GM12878 (cell line): Measurements from ENCODE around the gene PMEL. TPM values are rescaled to one million over a fixed set of nuclear protein-coding genes. Genes with fewer than 3 reads are reported as not detected.
A peak's percentile ranks its signal among the peaks of the same experiment; 100 is the strongest.

Source experiments
- ATAC-seq: fragments of 200-7000 bp; cut with Tn5 transposase; 3 replicates; pipeline ENCODE4 v1.9.1; 2020; ENCODE audit warnings: mild to moderate bottlenecking, moderate library complexity
- BruUV-seq: library from RNA; stranded (reverse); fragments of 400-500 nt; replicated peaks from 2 replicates; lab custom pipeline; 2021; lab: Mats Ljungman, UMichigan
- CTCF ChIA-PET: fragments of 300-600 bp; sonication (Branson Sonifier 250); formaldehyde crosslinking; extraction: SDS; loops from one replicate; lab custom pipeline; 2021; ENCODE audit warnings: inconsistent platforms; lab: Yijun Ruan, JAX
- POLR2A ChIA-PET: fragments of 350-600 bp; formaldehyde crosslinking; extraction: SDS; loops from one replicate; lab custom pipeline; 2021; ENCODE audit warnings: inconsistent platforms; lab: Charles Lee
- RAD21 ChIA-PET: fragments of 300-600 bp; sonication (Branson Sonifier 250); formaldehyde crosslinking; loops from one replicate; lab custom pipeline; 2023; ENCODE audit warnings: antibody characterized with exemption; ENCODE audit not compliant: unreplicated experiment; lab: Charles Lee
- SMC1A ChIA-PET: fragments of 300-600 bp; sonication (Branson Sonifier 250); formaldehyde crosslinking; loops from one replicate; lab custom pipeline; 2023; ENCODE audit not compliant: unreplicated experiment, uncharacterized antibody; lab: Charles Lee
- DNase-seq: peaks from one replicate; pipeline ENCODE4 v3.0.0-alpha.2; 2011; ENCODE audit warnings: low read depth, low spot score
- FAIRE-seq: peaks from 3 replicates; lab custom pipeline; 2011; peaks lifted over from hg19 to GRCh38; lab: Jason Lieb, UNC
- H2AFZ ChIP-seq: 2 replicates; pipeline ENCODE4 v1.6.0; 2011; ENCODE audit warnings: low read depth, low read length, control low read depth; ENCODE audit not compliant: control insufficient read depth
- H3K27ac ChIP-seq: 2 replicates; pipeline ENCODE4 v1.5.1; 2011; ENCODE audit warnings: control low read depth; ENCODE audit not compliant: control insufficient read depth, insufficient read depth
- H3K27me3 ChIP-seq, 2 experiments: replicated peaks in 1 of 2; 2 replicates each; pipeline versions ENCODE4 v1.6.0 to v1.6.1; 2011; ENCODE audit warnings: low read length in 1 of 2; ENCODE audit not compliant: control insufficient read depth in 2 of 2, insufficient read depth in 2 of 2
- H3K36me3 ChIP-seq, 2 experiments: 2 replicates each; pipeline ENCODE4 v1.5.1; 2011; ENCODE audit warnings: low read length in 1 of 2; ENCODE audit not compliant: control insufficient read depth in 2 of 2, insufficient read depth in 2 of 2
- H3K4me1 ChIP-seq: 2 replicates; pipeline ENCODE4 v1.6.1; 2011; ENCODE audit warnings: mild to moderate bottlenecking, low read length, moderate library complexity, mixed read lengths; ENCODE audit not compliant: control insufficient read depth, insufficient read depth
- H3K4me2 ChIP-seq: 2 replicates; pipeline ENCODE4 v1.6.0; 2011; ENCODE audit warnings: control low read depth; ENCODE audit not compliant: control insufficient read depth, insufficient read depth
- H3K4me3 ChIP-seq: fragments of 200-600 bp; sonication (generic); 2 replicates; pipeline ENCODE4 v1.5.1; 2016
- H3K79me2 ChIP-seq: 2 replicates; pipeline ENCODE4 v1.6.0; 2011; ENCODE audit warnings: low read length; ENCODE audit not compliant: control insufficient read depth, insufficient read depth
- H3K9ac ChIP-seq: 2 replicates; pipeline ENCODE4 v1.8.0; 2011; ENCODE audit warnings: low read length, control low read depth, mixed read lengths; ENCODE audit not compliant: control insufficient read depth, insufficient read depth
- H3K9me3 ChIP-seq: replicated peaks from 3 replicates; pipeline ENCODE4 v1.5.1; 2011; ENCODE audit warnings: mild to moderate bottlenecking, low read length; ENCODE audit not compliant: control insufficient read depth, insufficient read depth
- H4K20me1 ChIP-seq: 2 replicates; pipeline ENCODE4 v1.6.0; 2011; ENCODE audit not compliant: control insufficient read depth, insufficient read depth
- CBX5 ChIP-seq: sonication (generic); IDR thresholded peaks from 2 replicates; pipeline ENCODE4 v1.6.1; 2016; ENCODE audit warnings: low read depth, moderate library complexity, mild to moderate bottlenecking, inconsistent platforms
- FOXK2 ChIP-seq: fragments of 450-650 bp; IDR thresholded peaks from 2 replicates; pipeline ENCODE4 v1.6.1; 2017; ENCODE audit warnings: mild to moderate bottlenecking, moderate library complexity
- IRF4 ChIP-seq: IDR thresholded peaks from 2 replicates; pipeline ENCODE4 v1.6.1; 2011; ENCODE audit warnings: low read depth, low read length
- IRF5 ChIP-seq: fragments of 450-650 bp; IDR thresholded peaks from 2 replicates; pipeline ENCODE4 v1.6.1; 2017; ENCODE audit warnings: borderline replicate concordance
- MTA3 ChIP-seq: IDR thresholded peaks from 2 replicates; pipeline ENCODE4 v1.6.1; 2012; ENCODE audit warnings: low read length, inconsistent platforms, borderline replicate concordance
- NBN ChIP-seq: fragments of 450-650 bp; IDR thresholded peaks from 2 replicates; pipeline ENCODE4 v1.6.1; 2016
- PAX5 ChIP-seq: IDR thresholded peaks from 2 replicates; pipeline ENCODE4 v1.6.1; 2011; ENCODE audit warnings: low read depth, low read length, borderline replicate concordance
- RAD51 ChIP-seq: fragments of 450-650 bp; IDR thresholded peaks from 2 replicates; pipeline ENCODE4 v1.6.1; 2016; ENCODE audit warnings: moderate library complexity, mild to moderate bottlenecking, inconsistent platforms
- RBBP5 ChIP-seq: fragments of 200-600 bp; sonication (generic); conservative IDR thresholded peaks from 2 replicates; pipeline ENCODE4 v1.6.1; 2016
- SMC3 ChIP-seq: IDR thresholded peaks from 2 replicates; pipeline ENCODE4 v1.6.1; 2011; ENCODE audit warnings: low read length, improper control_type of control experiment, borderline replicate concordance
- SPI1 ChIP-seq: IDR thresholded peaks from 2 replicates; pipeline ENCODE4 v1.6.1; 2011; ENCODE audit warnings: low read depth, mild to moderate bottlenecking, low read length, moderate library complexity, borderline replicate concordance; ENCODE audit not compliant: insufficient read depth
- TAF1 ChIP-seq: IDR thresholded peaks from 2 replicates; pipeline ENCODE4 v1.6.1; 2011; ENCODE audit warnings: mild to moderate bottlenecking, low read depth, low read length, borderline replicate concordance
- TARDBP ChIP-seq: IDR thresholded peaks from 2 replicates; pipeline ENCODE4 v1.6.1; 2016; ENCODE audit warnings: borderline replicate concordance
- USF2 ChIP-seq: IDR thresholded peaks from 2 replicates; pipeline ENCODE4 v1.6.1; 2011; ENCODE audit warnings: low read depth, low read length, improper control_type of control experiment, borderline replicate concordance
- YY1 ChIP-seq: IDR thresholded peaks from 2 replicates; pipeline ENCODE4 v1.6.1; 2011; ENCODE audit warnings: low read depth, mild to moderate bottlenecking, low read length
- ZNF217 ChIP-seq: fragments of 450-650 bp; IDR thresholded peaks from 2 replicates; pipeline ENCODE4 v1.6.1; 2017; ENCODE audit warnings: antibody characterized with exemption, mild to moderate bottlenecking
- ZNF24 ChIP-seq: fragments of 450-650 bp; IDR thresholded peaks from 2 replicates; pipeline ENCODE4 v1.6.1; 2017; ENCODE audit warnings: antibody characterized with exemption, mild to moderate bottlenecking
- ZNF384 ChIP-seq: IDR thresholded peaks from 2 replicates; pipeline ENCODE4 v1.6.1; 2012; ENCODE audit warnings: low read depth, mild to moderate bottlenecking, low read length, improper control_type of control experiment, borderline replicate concordance
- WGBS: methylation state at CpG from one replicate; pipeline ENCODE4 v1.1.6; 2016; ENCODE audit warnings: low lambda C conversion rate; ENCODE audit not compliant: insufficient replicate concordance, insufficient coverage; ENCODE audit errors: missing lambda C conversion rate; 5-methylcytosine and 5-hydroxymethylcytosine counted together
- in situ Hi-C: fragments of 300-500 bp; cut with MboI; formaldehyde crosslinking; loops from 9 replicates; pipeline ENCODE4 v1.14.3; 2018; ENCODE audit warnings: mixed read lengths
- intact Hi-C: fragments of 100-400 bp; cut with micrococcal nuclease; formaldehyde crosslinking; loops from one replicate; pipeline ENCODE4 v1.14.2; 2022; ENCODE audit not compliant: unreplicated experiment
- polyA plus RNA-seq, 11 experiments: library from polyadenylated mRNA; depleted of rRNA in 4 of 11; unstranded in 6 of 11; stranded (reverse) in 5 of 11; fragments of >200 nt; fragmentation: Nextera tagmentation in 4 of 11; fragmentation: Illumina TruSeq in 1 of 11; extraction: Ambion mirVana in 4 of 11; extraction: Trizol in 1 of 11; gene quantifications; 1 replicate in 1 of 11; 2 replicates in 10 of 11; pipeline versions ENCODE4 v1.2.1 to v1.2.3, GENCODE V29; 2011 to 2016; ENCODE audit warnings: inconsistent platforms in 2 of 11, missing spikeins in 2 of 11, low read depth in 1 of 11
- total RNA-seq, 4 experiments: library from RNA; depleted of rRNA in 3 of 4; stranded (reverse); fragments of >200 nt in 3 of 4; fragmentation: Illumina TruSeq in 1 of 4; extraction: Trizol in 1 of 4; gene quantifications; 2 replicates each; pipeline versions ENCODE4 v1.2.1 to v1.2.3, GENCODE V29; 2013 to 2021
- TF ChIP-seq, protein P1 (sequence below): fragments of 450-650 bp; IDR thresholded peaks from 2 replicates; pipeline ENCODE4 v1.6.1; 2016; ENCODE audit warnings: mild to moderate bottlenecking

The PMEL gene
- total and polyA plus RNA-seq, 10 of the 15 experiments (the other 5 are each of a cell fraction or from before 2014, with no cell fraction given): 0.32 to 1.6 (median 0.56) TPM

GRCh38 chr12:55973599-55974307, 7.9 kb upstream of the PMEL start, which contains the start of gene RAB5B (continued):
- TF ChIP-seq TAF1 (peak; percentile 81), PAX5 (no peak), RBBP5 (no peak), ZNF217 (no peak), RAD51 (peak; percentile 75), FOXK2 (peak; percentile 92), YY1 (peak; percentile 9; the same call in 1 of the 2 replicates), ZNF384 (no peak), TARDBP (0 out of 2 replicates have a peak, but pooled peaks have one; percentile 64)

GRCh38 chr12:55972911-55973598, 7.2 kb upstream of the PMEL start:
- Histone ChIP-seq H3K4me3 (peak overlapping the region; percentile 82), H3K79me2 (peaks cover 51% of the 10 kb centered on the region), H3K4me2 (peak overlapping the region; percentile 80), H3K27ac (peak overlapping the region; percentile 79), H2AFZ (peak overlapping the region; percentile 88), H3K9me3 (no peaks in the 10 kb centered on the region), H4K20me1 (no peaks in the 10 kb centered on the region), H3K27me3 (no peaks in the 10 kb centered on the region), H3K36me3 (peaks cover 0 to 11% of the 10 kb centered on the region in 2 experiments), H3K4me1 (peaks cover 5% of the 10 kb centered on the region; the same call in 1 of the 2 replicates), H3K9ac (peak overlapping the region; percentile 78)
- intact Hi-C loops: loop anchor here (1.0 to 5.0 kb wide), 4 partner anchors 42 to 474 kb away; partner anchors contain the start of genes DGKA, DNAJC14, RPS26 and TIMELESS
- peak; percentile 14 for ATAC-seq
- ChIA-PET CTCF (interaction anchor here (0.9 to 3.1 kb wide), 14 partner anchors 10 to 235 kb away, joined by 3 to 55 read pairs (median 7); partner anchors contain the start of genes ORMDL2, PYM1 and SUOX), RAD21 (interaction anchor here (0.6 to 3.5 kb wide), 24 partner anchors 12 to 686 kb away, joined by 3 to 56 read pairs (median 4); partner anchors contain the start of genes CD63, DGKA, DNAJC14 and ESYT1), POLR2A (interaction anchor here (0.6 to 3.6 kb wide), 30 partner anchors 11 to 250 kb away, joined by 3 to 85 read pairs (median 8); partner anchors contain the start of genes CD63, DGKA, DNAJC14 and ESYT1), SMC1A (interaction anchor here (0.5 to 2.9 kb wide), 16 partner anchors 10 to 264 kb away, joined by 3 to 37 read pairs (median 4); partner anchors contain the start of genes DNAJC14, ORMDL2, SARNP and SUOX)
- in situ Hi-C loops: no loop called here
- TSS peak; percentile 98 for BruUV-seq
- DNase-seq: no peak
- under 1% methylated on average over 18 of the region's 18 CpGs for WGBS
- no peak for FAIRE-seq
- TF ChIP-seq CBX5: no peak
- 0 out of 2 replicates have a peak, but pooled peaks have one; percentile 21 for TF ChIP-seq IRF5
- no peak for TF ChIP-seq RBBP5
- TF ChIP-seq, protein P1, sequence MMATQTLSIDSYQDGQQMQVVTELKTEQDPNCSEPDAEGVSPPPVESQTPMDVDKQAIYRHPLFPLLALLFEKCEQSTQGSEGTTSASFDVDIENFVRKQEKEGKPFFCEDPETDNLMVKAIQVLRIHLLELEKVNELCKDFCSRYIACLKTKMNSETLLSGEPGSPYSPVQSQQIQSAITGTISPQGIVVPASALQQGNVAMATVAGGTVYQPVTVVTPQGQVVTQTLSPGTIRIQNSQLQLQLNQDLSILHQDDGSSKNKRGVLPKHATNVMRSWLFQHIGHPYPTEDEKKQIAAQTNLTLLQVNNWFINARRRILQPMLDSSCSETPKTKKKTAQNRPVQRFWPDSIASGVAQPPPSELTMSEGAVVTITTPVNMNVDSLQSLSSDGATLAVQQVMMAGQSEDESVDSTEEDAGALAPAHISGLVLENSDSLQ: no peak
- TF ChIP-seq USF2: no peak
- TF ChIP-seq NBN: peak; percentile 98
- TF ChIP-seq IRF4: no peak
- TF ChIP-seq SPI1: peak; percentile 56; the same call in 1 of the 2 replicates
- TF ChIP-seq ZNF24: no peak
- peak; percentile 26; the same call in 1 of the 2 replicates for TF ChIP-seq FOXK2
- TF ChIP-seq ZNF217: no peak
- no peak; the same call in 1 of the 2 replicates for TF ChIP-seq SMC3
- TF ChIP-seq MTA3: 0 out of 2 replicates have a peak, but pooled peaks have one; percentile 33
